ENCODE data around the gene FGF14. TPM values are rescaled to one million over a fixed set of nuclear protein-coding genes. Genes with fewer than 3 reads are reported as not detected.

Gene FGF14
- total and polyA plus RNA-seq, 5 donors from 2014 or later: 0.09 TPM; not detected in 4

GRCh38 chr13:102003848-102004570 lies 397.8 kb downstream of the FGF14 start:
- DNase-seq (no peak), ATAC-seq (ENCODE audit: low read depth in 2 of 2) (no peak)
- Histone ChIP-seq H3K36me3 (ENCODE audit: control insufficient read depth, insufficient read depth, low read length) (no peaks in the 10 kb centered on the region), H3K27ac (ENCODE audit: insufficient read depth, low read length, poor library complexity, severe bottlenecking) (no peak overlapping the region), H3K27me3 (ENCODE audit: control insufficient read depth, insufficient read depth, low read length) (no peaks in the 10 kb centered on the region), H3K4me1 (ENCODE audit: control insufficient read depth, insufficient read depth, low read length, poor library complexity, severe bottlenecking) (no peaks in the 10 kb centered on the region), H3K9me3 (ENCODE audit: control insufficient read depth in 2 of 2, low read length in 2 of 2) (no peaks in the 10 kb centered on the region), H3K4me3 (ENCODE audit: low read depth, low read length) (no peak overlapping the region)
- no peak overlapping the region for H3K4me3 Mint-ChIP-seq
- no peaks in the 10 kb centered on the region for H3K4me1 Mint-ChIP-seq
- no peaks in the 10 kb centered on the region for H3K27me3 Mint-ChIP-seq
- no peak overlapping the region for H3K27ac Mint-ChIP-seq
- peaks cover 0 to 4% (median 0%) of the 10 kb centered on the region in 7 donors for H3K9me3 Mint-ChIP-seq
- no peaks in the 10 kb centered on the region for H3K36me3 Mint-ChIP-seq

GRCh38 chr13:102002287-102002686 lies 399.6 kb downstream of the FGF14 start:
- H3K36me3 Mint-ChIP-seq: no peaks in the 10 kb centered on the region
- H3K4me1 ChIP-seq (ENCODE audit: control insufficient read depth, insufficient read depth, low read length, poor library complexity, severe bottlenecking): no peaks in the 10 kb centered on the region
- H3K27ac ChIP-seq (ENCODE audit: insufficient read depth, low read length, poor library complexity, severe bottlenecking): no peak overlapping the region
- H3K9me3 ChIP-seq (ENCODE audit: control insufficient read depth in 2 of 2, low read length in 2 of 2): no peaks in the 10 kb centered on the region
- DNase-seq: no peak
- H3K36me3 ChIP-seq (ENCODE audit: control insufficient read depth, insufficient read depth, low read length): no peaks in the 10 kb centered on the region
- no peaks in the 10 kb centered on the region for H3K27me3 ChIP-seq (ENCODE audit: control insufficient read depth, insufficient read depth, low read length)
- H3K27ac Mint-ChIP-seq: no peak overlapping the region
- no peaks in the 10 kb centered on the region for H3K27me3 Mint-ChIP-seq
- no peaks in the 10 kb centered on the region for H3K4me1 Mint-ChIP-seq
- H3K4me3 ChIP-seq (ENCODE audit: low read depth, low read length): no peak overlapping the region
- peaks cover 0 to 4% (median 0%) of the 10 kb centered on the region in 7 donors for H3K9me3 Mint-ChIP-seq
- H3K4me3 Mint-ChIP-seq: no peak overlapping the region
- no peak for ATAC-seq (ENCODE audit: low read depth in 2 of 2)

- Histone ChIP-seq H3K9me3 (ENCODE audit: control insufficient read depth in 2 of 2, low read length in 2 of 2) (no peaks in the 10 kb centered on the region), H3K36me3 (ENCODE audit: control insufficient read depth, insufficient read depth, low read length) (no peaks in the 10 kb centered on the region), H3K27me3 (ENCODE audit: control insufficient read depth, insufficient read depth, low read length) (no peaks in the 10 kb centered on the region), H3K4me1 (ENCODE audit: control insufficient read depth, insufficient read depth, low read length, poor library complexity, severe bottlenecking) (no peaks in the 10 kb centered on the region), H3K27ac (ENCODE audit: insufficient read depth, low read length, poor library complexity, severe bottlenecking) (no peak overlapping the region), H3K4me3 (ENCODE audit: low read depth, low read length) (no peak overlapping the region)
- Mint-ChIP-seq H3K27me3 (no peaks in the 10 kb centered on the region), H3K4me1 (no peaks in the 10 kb centered on the region), H3K4me3 (no peak overlapping the region), H3K27ac (no peak overlapping the region), H3K36me3 (no peaks in the 10 kb centered on the region), H3K9me3 (peaks cover 0 to 4% (median 0%) of the 10 kb centered on the region in 7 donors)
- ATAC-seq (ENCODE audit: low read depth in 2 of 2) (no peak), DNase-seq (no peak)
Measured at GRCh38 chr13:102000764-102001163, 401.1 kb downstream of the FGF14 start.

- no peak overlapping the region for H3K27ac Mint-ChIP-seq
- Histone ChIP-seq H3K4me1 (ENCODE audit: control insufficient read depth, insufficient read depth, low read length, poor library complexity, severe bottlenecking) (no peaks in the 10 kb centered on the region), H3K27me3 (ENCODE audit: control insufficient read depth, insufficient read depth, low read length) (no peaks in the 10 kb centered on the region), H3K27ac (ENCODE audit: insufficient read depth, low read length, poor library complexity, severe bottlenecking) (no peak overlapping the region), H3K4me3 (ENCODE audit: low read depth, low read length) (no peak overlapping the region), H3K36me3 (ENCODE audit: control insufficient read depth, insufficient read depth, low read length) (no peaks in the 10 kb centered on the region), H3K9me3 (ENCODE audit: control insufficient read depth in 2 of 2, low read length in 2 of 2) (no peaks in the 10 kb centered on the region)
- no peaks in the 10 kb centered on the region for H3K36me3 Mint-ChIP-seq
- no peaks in the 10 kb centered on the region for H3K27me3 Mint-ChIP-seq
- H3K4me3 Mint-ChIP-seq: no peak overlapping the region
- no peaks in the 10 kb centered on the region for H3K4me1 Mint-ChIP-seq
- no peak for ATAC-seq (ENCODE audit: low read depth in 2 of 2)
- peaks cover 0 to 4% (median 0%) of the 10 kb centered on the region in 7 donors for H3K9me3 Mint-ChIP-seq
- no peak for DNase-seq
Measured at GRCh38 chr13:101998129-101998528, 403.7 kb downstream of the FGF14 start.

GRCh38 chr13:101996954-101997353 lies 404.9 kb downstream of the FGF14 start:
- H3K27ac ChIP-seq (ENCODE audit: insufficient read depth, low read length, poor library complexity, severe bottlenecking): no peak overlapping the region
- H3K4me1 ChIP-seq (ENCODE audit: control insufficient read depth, insufficient read depth, low read length, poor library complexity, severe bottlenecking): no peaks in the 10 kb centered on the region
- H3K36me3 ChIP-seq (ENCODE audit: control insufficient read depth, insufficient read depth, low read length): no peaks in the 10 kb centered on the region
- no peaks in the 10 kb centered on the region for H3K9me3 ChIP-seq (ENCODE audit: control insufficient read depth in 2 of 2, low read length in 2 of 2)
- Mint-ChIP-seq H3K27me3 (no peaks in the 10 kb centered on the region), H3K36me3 (no peaks in the 10 kb centered on the region), H3K4me3 (no peak overlapping the region), H3K9me3 (peaks cover 0 to 4% (median 0%) of the 10 kb centered on the region in 7 donors), H3K4me1 (no peaks in the 10 kb centered on the region), H3K27ac (no peak overlapping the region)
- no peak overlapping the region for H3K4me3 ChIP-seq (ENCODE audit: low read depth, low read length)
- no peak for ATAC-seq (ENCODE audit: low read depth in 2 of 2)
- no peak for DNase-seq
- H3K27me3 ChIP-seq (ENCODE audit: control insufficient read depth, insufficient read depth, low read length): no peaks in the 10 kb centered on the region

GRCh38 chr13:101989798-101990350 lies 412.0 kb downstream of the FGF14 start:
- no peak overlapping the region for H3K4me3 ChIP-seq (ENCODE audit: low read depth, low read length)
- H3K4me1 ChIP-seq (ENCODE audit: control insufficient read depth, insufficient read depth, low read length, poor library complexity, severe bottlenecking): no peaks in the 10 kb centered on the region
- no peak overlapping the region for H3K4me3 Mint-ChIP-seq
- no peak overlapping the region for H3K27ac ChIP-seq (ENCODE audit: insufficient read depth, low read length, poor library complexity, severe bottlenecking)
- DNase-seq (no peak), ATAC-seq (ENCODE audit: low read depth in 2 of 2) (no peak)
- no peaks in the 10 kb centered on the region for H3K9me3 ChIP-seq (ENCODE audit: control insufficient read depth in 2 of 2, low read length in 2 of 2)
- no peaks in the 10 kb centered on the region for H3K27me3 ChIP-seq (ENCODE audit: control insufficient read depth, insufficient read depth, low read length)
- H3K36me3 Mint-ChIP-seq: no peaks in the 10 kb centered on the region
- no peaks in the 10 kb centered on the region for H3K4me1 Mint-ChIP-seq
- no peak overlapping the region for H3K27ac Mint-ChIP-seq
- H3K27me3 Mint-ChIP-seq: peaks cover 7% of the 10 kb centered on the region
- H3K9me3 Mint-ChIP-seq: peaks cover 0 to 5% (median 0%) of the 10 kb centered on the region in 7 donors
- no peaks in the 10 kb centered on the region for H3K36me3 ChIP-seq (ENCODE audit: control insufficient read depth, insufficient read depth, low read length)

GRCh38 chr13:101988140-101988539 lies 413.7 kb downstream of the FGF14 start:
- no peak overlapping the region for H3K4me3 ChIP-seq (ENCODE audit: low read depth, low read length)
- H3K27ac ChIP-seq (ENCODE audit: insufficient read depth, low read length, poor library complexity, severe bottlenecking): no peak overlapping the region
- peaks cover 7% of the 10 kb centered on the region for H3K27me3 Mint-ChIP-seq
- no peaks in the 10 kb centered on the region for H3K36me3 Mint-ChIP-seq
- DNase-seq (no peak), ATAC-seq (ENCODE audit: low read depth in 2 of 2) (no peak)
- no peaks in the 10 kb centered on the region for H3K36me3 ChIP-seq (ENCODE audit: control insufficient read depth, insufficient read depth, low read length)
- H3K9me3 Mint-ChIP-seq: peaks cover 0 to 4% (median 0%) of the 10 kb centered on the region in 7 donors
- H3K4me1 ChIP-seq (ENCODE audit: control insufficient read depth, insufficient read depth, low read length, poor library complexity, severe bottlenecking): no peaks in the 10 kb centered on the region
- H3K9me3 ChIP-seq (ENCODE audit: control insufficient read depth in 2 of 2, low read length in 2 of 2): no peaks in the 10 kb centered on the region
- H3K4me3 Mint-ChIP-seq: no peak overlapping the region
- H3K4me1 Mint-ChIP-seq: no peaks in the 10 kb centered on the region
- no peaks in the 10 kb centered on the region for H3K27me3 ChIP-seq (ENCODE audit: control insufficient read depth, insufficient read depth, low read length)
- H3K27ac Mint-ChIP-seq: no peak overlapping the region

- H3K9me3 Mint-ChIP-seq: peaks cover 0 to 4% (median 0%) of the 10 kb centered on the region in 7 donors
Measured at GRCh38 chr13:101986316-101986715, 415.5 kb downstream of the FGF14 start.

More at GRCh38 chr13:101986316-101986715, 415.5 kb downstream of the FGF14 start:
- Mint-ChIP-seq H3K36me3 (no peaks in the 10 kb centered on the region), H3K4me1 (no peaks in the 10 kb centered on the region), H3K4me3 (no peak overlapping the region), H3K27me3 (peaks cover 7% of the 10 kb centered on the region), H3K27ac (no peak overlapping the region)
- DNase-seq (no peak), ATAC-seq (ENCODE audit: low read depth in 2 of 2) (no peak)
- no peak overlapping the region for H3K4me3 ChIP-seq (ENCODE audit: low read depth, low read length)
- H3K27ac ChIP-seq (ENCODE audit: insufficient read depth, low read length, poor library complexity, severe bottlenecking): no peak overlapping the region
- H3K36me3 ChIP-seq (ENCODE audit: control insufficient read depth, insufficient read depth, low read length): no peaks in the 10 kb centered on the region
- no peaks in the 10 kb centered on the region for H3K27me3 ChIP-seq (ENCODE audit: control insufficient read depth, insufficient read depth, low read length)
- H3K9me3 ChIP-seq (ENCODE audit: control insufficient read depth in 2 of 2, low read length in 2 of 2): no peaks in the 10 kb centered on the region
- H3K4me1 ChIP-seq (ENCODE audit: control insufficient read depth, insufficient read depth, low read length, poor library complexity, severe bottlenecking): no peaks in the 10 kb centered on the region
